PC-3 (cell line): ENCODE measurements around the gene SLC47A2.

Experiments
- EZH2 ChIP-seq: fragments of 300-600 bp; sonication (generic); IDR thresholded peaks from one replicate; pipeline ENCODE4 v1.6.1; 2017; ENCODE audit warnings: antibody characterized with exemption, mild to moderate bottlenecking, low read length; ENCODE audit not compliant: unreplicated experiment
- TF ChIP-seq, protein P1 (sequence below): fragments of 300-600 bp; sonication (generic); conservative IDR thresholded peaks from 2 replicates; pipeline ENCODE4 v1.5.1; 2017; ENCODE audit warnings: antibody characterized with exemption, low read depth, mild to moderate bottlenecking, low read length

DNA sequence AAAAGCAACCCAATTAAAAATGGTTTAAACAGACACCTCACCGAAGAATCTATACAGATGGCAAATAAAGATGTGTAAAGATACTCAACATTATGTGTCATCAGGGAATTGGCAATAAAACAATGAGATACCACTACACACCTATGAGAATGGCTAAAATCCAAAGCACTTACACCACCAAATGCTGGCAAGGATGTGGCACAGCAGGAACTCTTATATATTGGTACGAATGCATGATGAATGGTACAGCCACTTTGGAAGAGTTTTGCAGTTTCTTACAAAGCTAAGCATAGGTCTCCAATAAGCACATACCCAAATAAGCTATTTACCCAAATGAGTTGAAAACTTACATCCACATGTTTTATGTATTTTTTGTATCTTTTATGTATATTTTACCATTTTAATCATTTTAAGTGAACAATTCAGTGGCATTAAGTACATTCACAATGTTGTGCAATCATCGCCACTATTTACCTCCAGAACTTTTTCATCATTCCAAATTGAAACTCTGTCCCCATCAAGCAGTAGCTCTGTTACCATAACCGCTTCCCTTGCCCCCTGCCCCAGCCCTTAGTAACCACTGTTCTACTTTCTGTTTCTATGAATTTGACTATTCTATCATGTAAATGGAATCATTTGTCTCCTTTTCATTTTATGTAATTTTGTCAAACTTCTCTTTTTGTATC, 74.6 kb downstream of the SLC47A2 start:
- TF ChIP-seq, protein P1, sequence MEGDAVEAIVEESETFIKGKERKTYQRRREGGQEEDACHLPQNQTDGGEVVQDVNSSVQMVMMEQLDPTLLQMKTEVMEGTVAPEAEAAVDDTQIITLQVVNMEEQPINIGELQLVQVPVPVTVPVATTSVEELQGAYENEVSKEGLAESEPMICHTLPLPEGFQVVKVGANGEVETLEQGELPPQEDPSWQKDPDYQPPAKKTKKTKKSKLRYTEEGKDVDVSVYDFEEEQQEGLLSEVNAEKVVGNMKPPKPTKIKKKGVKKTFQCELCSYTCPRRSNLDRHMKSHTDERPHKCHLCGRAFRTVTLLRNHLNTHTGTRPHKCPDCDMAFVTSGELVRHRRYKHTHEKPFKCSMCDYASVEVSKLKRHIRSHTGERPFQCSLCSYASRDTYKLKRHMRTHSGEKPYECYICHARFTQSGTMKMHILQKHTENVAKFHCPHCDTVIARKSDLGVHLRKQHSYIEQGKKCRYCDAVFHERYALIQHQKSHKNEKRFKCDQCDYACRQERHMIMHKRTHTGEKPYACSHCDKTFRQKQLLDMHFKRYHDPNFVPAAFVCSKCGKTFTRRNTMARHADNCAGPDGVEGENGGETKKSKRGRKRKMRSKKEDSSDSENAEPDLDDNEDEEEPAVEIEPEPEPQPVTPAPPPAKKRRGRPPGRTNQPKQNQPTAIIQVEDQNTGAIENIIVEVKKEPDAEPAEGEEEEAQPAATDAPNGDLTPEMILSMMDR: no peak
- no peak for TF ChIP-seq EZH2
